K562 (cell line): Measurements from ENCODE around the gene PRKD2.

ENCODE experiments used
- CBX8 ChIP-seq: fragments of 200-600 bp; sonication (generic); IDR thresholded peaks from 2 replicates; pipeline ENCODE4 v1.6.1; 2012; ENCODE audit warnings: borderline replicate concordance, mixed run types, low read depth, mild to moderate bottlenecking, moderate library complexity, mixed read lengths, low read length, control low read depth, inconsistent platforms; ENCODE audit not compliant: poor library complexity, severe bottlenecking; ENCODE audit errors: extremely low read depth
- ESRRA ChIP-seq: fragments of 450-650 bp; IDR thresholded peaks from 2 replicates; pipeline ENCODE4 v1.6.1; 2014; ENCODE audit warnings: low read depth, mild to moderate bottlenecking, moderate library complexity, borderline replicate concordance
- FOXM1 ChIP-seq, 2 experiments: fragments of 450-650 bp in 1 of 2; sonication (generic) in 1 of 2; formaldehyde crosslinking in 1 of 2; IDR thresholded peaks; 2 replicates each; pipeline versions ENCODE4 v1.6.1 to v1.9.0; 2017 to 2022; ENCODE audit warnings: low read depth in 2 of 2, mild to moderate bottlenecking in 2 of 2, missing genetic modification reagents in 1 of 2, moderate library complexity in 1 of 2
- JUNB ChIP-seq: fragments of 450-650 bp; formaldehyde crosslinking; conservative IDR thresholded peaks from 2 replicates; pipeline ENCODE4 v1.4.0; 2020; ENCODE audit warnings: mild to moderate bottlenecking
- TEAD2 ChIP-seq: fragments of 450-650 bp; IDR thresholded peaks from 2 replicates; pipeline ENCODE4 v1.6.1; 2016; ENCODE audit warnings: missing genetic modification characterization, control low read depth, missing compliant biosample characterization
- TEAD4 ChIP-seq, 2 experiments: sonication (generic) in 1 of 2; formaldehyde crosslinking in 1 of 2; IDR thresholded peaks; 2 replicates each; pipeline versions ENCODE4 v1.6.1 to v1.8.0; 2012 to 2022; ENCODE audit warnings: borderline replicate concordance in 1 of 2, inconsistent platforms in 1 of 2, low read length in 1 of 2, mild to moderate bottlenecking in 1 of 2, missing genetic modification reagents in 1 of 2
- ZNF143 ChIP-seq: sonication (generic); formaldehyde crosslinking; IDR thresholded peaks from 2 replicates; pipeline ENCODE4 v1.9.0; 2022; ENCODE audit warnings: mild to moderate bottlenecking, missing genetic modification reagents
- ZNF311 ChIP-seq: fragments of 250-450 bp; sonication (Bioruptor Pico); IDR thresholded peaks from 2 replicates; pipeline ENCODE4 v1.4.0; 2020; ENCODE audit warnings: mild to moderate bottlenecking, moderate library complexity
- TF ChIP-seq, protein P1 (sequence below), 3 experiments: IDR thresholded peaks in 2 of 3; conservative IDR thresholded peaks in 1 of 3; 2 replicates each; pipeline ENCODE4 v1.5.1; 2011 to 2012; ENCODE audit warnings: low read length in 3 of 3, mild to moderate bottlenecking in 3 of 3, control low read depth in 2 of 3, improper control_type of control experiment in 1 of 3, inconsistent platforms in 1 of 3, low read depth in 1 of 3, mixed read lengths in 1 of 3, moderate library complexity in 1 of 3; ENCODE audit not compliant: insufficient read depth in 2 of 3
- TF ChIP-seq, protein P2 (sequence below), 2 experiments: IDR thresholded peaks in 1 of 2; conservative IDR thresholded peaks in 1 of 2; 2 replicates each; pipeline ENCODE4 v1.6.1; 2016; ENCODE audit warnings: low read depth in 2 of 2, mild to moderate bottlenecking in 1 of 2, missing compliant biosample characterization in 1 of 2, missing genetic modification characterization in 1 of 2, moderate library complexity in 1 of 2

DNA sequence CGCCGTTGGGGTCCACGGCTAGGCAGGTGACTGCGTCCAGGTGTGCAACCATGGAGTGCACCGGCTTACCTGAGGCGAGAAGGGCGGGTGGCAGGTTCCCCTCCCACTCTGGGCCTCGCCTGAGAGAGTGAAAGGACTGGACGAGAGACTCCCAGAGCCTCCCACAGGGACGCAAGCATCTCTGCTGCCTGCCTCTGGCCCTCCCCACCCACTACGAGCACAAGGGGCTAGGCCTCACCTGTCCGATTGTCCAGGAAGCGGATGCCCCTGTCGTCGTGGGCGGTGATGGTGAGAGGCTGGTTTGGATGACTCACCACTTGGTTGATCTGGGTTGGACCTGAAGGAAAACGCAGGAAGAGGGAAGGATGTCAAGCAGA is 5.1 kb upstream of the PRKD2 start:
- TF ChIP-seq, protein P1, sequence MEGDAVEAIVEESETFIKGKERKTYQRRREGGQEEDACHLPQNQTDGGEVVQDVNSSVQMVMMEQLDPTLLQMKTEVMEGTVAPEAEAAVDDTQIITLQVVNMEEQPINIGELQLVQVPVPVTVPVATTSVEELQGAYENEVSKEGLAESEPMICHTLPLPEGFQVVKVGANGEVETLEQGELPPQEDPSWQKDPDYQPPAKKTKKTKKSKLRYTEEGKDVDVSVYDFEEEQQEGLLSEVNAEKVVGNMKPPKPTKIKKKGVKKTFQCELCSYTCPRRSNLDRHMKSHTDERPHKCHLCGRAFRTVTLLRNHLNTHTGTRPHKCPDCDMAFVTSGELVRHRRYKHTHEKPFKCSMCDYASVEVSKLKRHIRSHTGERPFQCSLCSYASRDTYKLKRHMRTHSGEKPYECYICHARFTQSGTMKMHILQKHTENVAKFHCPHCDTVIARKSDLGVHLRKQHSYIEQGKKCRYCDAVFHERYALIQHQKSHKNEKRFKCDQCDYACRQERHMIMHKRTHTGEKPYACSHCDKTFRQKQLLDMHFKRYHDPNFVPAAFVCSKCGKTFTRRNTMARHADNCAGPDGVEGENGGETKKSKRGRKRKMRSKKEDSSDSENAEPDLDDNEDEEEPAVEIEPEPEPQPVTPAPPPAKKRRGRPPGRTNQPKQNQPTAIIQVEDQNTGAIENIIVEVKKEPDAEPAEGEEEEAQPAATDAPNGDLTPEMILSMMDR (IDR thresholded peaks at IDR 0.05 in 2 of 3, conservative IDR thresholded peaks at IDR 0.05 in 1 of 3; ENCODE audit: insufficient read depth in 2 of 3, low read depth in 1 of 3, low read length in 3 of 3) = no peak
- TF ChIP-seq, protein P2, sequence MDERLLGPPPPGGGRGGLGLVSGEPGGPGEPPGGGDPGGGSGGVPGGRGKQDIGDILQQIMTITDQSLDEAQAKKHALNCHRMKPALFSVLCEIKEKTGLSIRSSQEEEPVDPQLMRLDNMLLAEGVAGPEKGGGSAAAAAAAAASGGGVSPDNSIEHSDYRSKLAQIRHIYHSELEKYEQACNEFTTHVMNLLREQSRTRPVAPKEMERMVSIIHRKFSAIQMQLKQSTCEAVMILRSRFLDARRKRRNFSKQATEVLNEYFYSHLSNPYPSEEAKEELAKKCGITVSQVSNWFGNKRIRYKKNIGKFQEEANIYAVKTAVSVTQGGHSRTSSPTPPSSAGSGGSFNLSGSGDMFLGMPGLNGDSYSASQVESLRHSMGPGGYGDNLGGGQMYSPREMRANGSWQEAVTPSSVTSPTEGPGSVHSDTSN (CRISPR knock-in tag; IDR thresholded peaks at IDR 0.05; ENCODE audit: low read depth) = no peak
- TF ChIP-seq, protein P2 (tag; conservative IDR thresholded peaks at IDR 0.05; ENCODE audit: low read depth) = no peak
- TF ChIP-seq CBX8 (no peak), TEAD2 (tag) (no peak), FOXM1 (IDR thresholded peaks at IDR 0.05; ENCODE audit: low read depth) (no peak), FOXM1 (CRISPR knock-in tag; IDR thresholded peaks at IDR 0.05; ENCODE audit: low read depth) (no peak), ZNF143 (CRISPR knock-in tag) (no peak), ESRRA (no peak), TEAD4 (IDR thresholded peaks at IDR 0.05; ENCODE audit: low read length) (no peak), TEAD4 (CRISPR knock-in tag; IDR thresholded peaks at IDR 0.05; ENCODE audit: borderline replicate concordance) (no peak), ZNF311 (CRISPR knock-in tag) (no peak), JUNB (no peak)
